Femur (tissue), 1 donor: ENCODE results near the gene MORN5.

ENCODE experiments used
- DNase-seq: peaks from one replicate; pipeline ENCODE4 v3.0.0-alpha.2; 2017

The MORN5 gene

GRCh38 chr9:122218071-122218934 is 58.6 kb downstream of the MORN5 start:
- no peak for DNase-seq

- DNase-seq: no peak
Measured at GRCh38 chr9:122218935-122219855, 59.5 kb downstream of the MORN5 start.

- no peak for DNase-seq
Measured at GRCh38 chr9:122219856-122220672, 60.4 kb downstream of the MORN5 start.

- no peak for DNase-seq
Measured at GRCh38 chr9:122220673-122221182, 61.0 kb downstream of the MORN5 start.

GRCh38 chr9:122221183-122221811 is 61.6 kb downstream of the MORN5 start:
- no peak for DNase-seq

- no peak for DNase-seq
Measured at GRCh38 chr9:122222791-122223190, 63.1 kb downstream of the MORN5 start.

- no peak for DNase-seq
Measured at GRCh38 chr9:122223435-122223834, 63.7 kb downstream of the MORN5 start.

GRCh38 chr9:122225312-122226141 is 65.8 kb downstream of the MORN5 start:
- no peak for DNase-seq

GRCh38 chr9:122226142-122226757 is 66.5 kb downstream of the MORN5 start:
- no peak for DNase-seq

GRCh38 chr9:122226758-122227574 is 67.3 kb downstream of the MORN5 start:
- no peak for DNase-seq

- no peak for DNase-seq
Measured at GRCh38 chr9:122227575-122227900, 67.8 kb downstream of the MORN5 start.

GRCh38 chr9:122228191-122228567 is 68.5 kb downstream of the MORN5 start:
- no peak for DNase-seq

GRCh38 chr9:122228568-122229484 is 69.1 kb downstream of the MORN5 start, which contains the start of gene LHX6:
TSS of gene LHX6 (minus strand) at chr9:122228957. CDS start at chr9:122228740, 217 bp downstream.
- DNase-seq: no peak

- DNase-seq: no peak
Measured at GRCh38 chr9:122229485-122229837, 69.8 kb downstream of the MORN5 start.

GRCh38 chr9:122232796-122233306 is 73.1 kb downstream of the MORN5 start:
- no peak for DNase-seq

GRCh38 chr9:122234022-122234748 is 74.5 kb downstream of the MORN5 start:
- no peak for DNase-seq

- DNase-seq: no peak
Measured at GRCh38 chr9:122236681-122237080, 77.0 kb downstream of the MORN5 start.

- DNase-seq: no peak
Measured at GRCh38 chr9:122239722-122240121, 80.0 kb downstream of the MORN5 start.
